GM12878 (cell line): ENCODE results near the gene PLEKHF1. TPM values are rescaled to one million over a fixed set of nuclear protein-coding genes. Genes with fewer than 3 reads are reported as not detected.

Experiments
- ATAC-seq: fragments of 200-7000 bp; cut with Tn5 transposase; 3 replicates; pipeline ENCODE4 v1.9.1; 2020; ENCODE audit warnings: mild to moderate bottlenecking, moderate library complexity
- BruUV-seq: library from RNA; stranded (reverse); fragments of 400-500 nt; replicated peaks from 2 replicates; lab custom pipeline; 2021; lab: Mats Ljungman, UMichigan
- CTCF ChIA-PET: fragments of 300-600 bp; sonication (Branson Sonifier 250); formaldehyde crosslinking; extraction: SDS; loops from one replicate; lab custom pipeline; 2021; ENCODE audit warnings: inconsistent platforms; lab: Yijun Ruan, JAX
- POLR2A ChIA-PET: fragments of 350-600 bp; formaldehyde crosslinking; extraction: SDS; loops from one replicate; lab custom pipeline; 2021; ENCODE audit warnings: inconsistent platforms; lab: Charles Lee
- RAD21 ChIA-PET: fragments of 300-600 bp; sonication (Branson Sonifier 250); formaldehyde crosslinking; loops from one replicate; lab custom pipeline; 2023; ENCODE audit warnings: antibody characterized with exemption; ENCODE audit not compliant: unreplicated experiment; lab: Charles Lee
- SMC1A ChIA-PET: fragments of 300-600 bp; sonication (Branson Sonifier 250); formaldehyde crosslinking; loops from one replicate; lab custom pipeline; 2023; ENCODE audit not compliant: unreplicated experiment, uncharacterized antibody; lab: Charles Lee
- DNase-seq: peaks from one replicate; pipeline ENCODE4 v3.0.0-alpha.2; 2011; ENCODE audit warnings: low read depth, low spot score
- FAIRE-seq: peaks from 3 replicates; lab custom pipeline; 2011; peaks lifted over from hg19 to GRCh38; lab: Jason Lieb, UNC
- H2AFZ ChIP-seq: 2 replicates; pipeline ENCODE4 v1.6.0; 2011; ENCODE audit warnings: low read depth, low read length, control low read depth; ENCODE audit not compliant: control insufficient read depth
- H3K27ac ChIP-seq: 2 replicates; pipeline ENCODE4 v1.5.1; 2011; ENCODE audit warnings: control low read depth; ENCODE audit not compliant: control insufficient read depth, insufficient read depth
- H3K27me3 ChIP-seq, 2 experiments: replicated peaks in 1 of 2; 2 replicates each; pipeline versions ENCODE4 v1.6.0 to v1.6.1; 2011; ENCODE audit warnings: low read length in 1 of 2; ENCODE audit not compliant: control insufficient read depth in 2 of 2, insufficient read depth in 2 of 2
- H3K36me3 ChIP-seq, 2 experiments: 2 replicates each; pipeline ENCODE4 v1.5.1; 2011; ENCODE audit warnings: low read length in 1 of 2; ENCODE audit not compliant: control insufficient read depth in 2 of 2, insufficient read depth in 2 of 2
- H3K4me1 ChIP-seq: 2 replicates; pipeline ENCODE4 v1.6.1; 2011; ENCODE audit warnings: mild to moderate bottlenecking, low read length, moderate library complexity, mixed read lengths; ENCODE audit not compliant: control insufficient read depth, insufficient read depth
- H3K4me2 ChIP-seq: 2 replicates; pipeline ENCODE4 v1.6.0; 2011; ENCODE audit warnings: control low read depth; ENCODE audit not compliant: control insufficient read depth, insufficient read depth
- H3K4me3 ChIP-seq: fragments of 200-600 bp; sonication (generic); 2 replicates; pipeline ENCODE4 v1.5.1; 2016
- H3K79me2 ChIP-seq: 2 replicates; pipeline ENCODE4 v1.6.0; 2011; ENCODE audit warnings: low read length; ENCODE audit not compliant: control insufficient read depth, insufficient read depth
- H3K9ac ChIP-seq: 2 replicates; pipeline ENCODE4 v1.8.0; 2011; ENCODE audit warnings: low read length, control low read depth, mixed read lengths; ENCODE audit not compliant: control insufficient read depth, insufficient read depth
- H3K9me3 ChIP-seq: replicated peaks from 3 replicates; pipeline ENCODE4 v1.5.1; 2011; ENCODE audit warnings: mild to moderate bottlenecking, low read length; ENCODE audit not compliant: control insufficient read depth, insufficient read depth
- H4K20me1 ChIP-seq: 2 replicates; pipeline ENCODE4 v1.6.0; 2011; ENCODE audit not compliant: control insufficient read depth, insufficient read depth
- CHD2 ChIP-seq: IDR thresholded peaks from 2 replicates; pipeline ENCODE4 v1.6.1; 2011; ENCODE audit warnings: low read depth, low read length, improper control_type of control experiment, borderline replicate concordance
- EZH2 ChIP-seq: IDR thresholded peaks from 2 replicates; pipeline ENCODE4 v1.6.1; 2012; ENCODE audit warnings: low read depth, mild to moderate bottlenecking, control low read depth, inconsistent platforms, low read length, borderline replicate concordance; ENCODE audit not compliant: control insufficient read depth
- FOXK2 ChIP-seq: fragments of 450-650 bp; IDR thresholded peaks from 2 replicates; pipeline ENCODE4 v1.6.1; 2017; ENCODE audit warnings: mild to moderate bottlenecking, moderate library complexity
- MYB ChIP-seq: fragments of 150-350 bp; IDR thresholded peaks from 2 replicates; pipeline ENCODE4 v1.6.1; 2014; ENCODE audit warnings: mild to moderate bottlenecking, low read depth, low read length, borderline replicate concordance
- SIX5 ChIP-seq: IDR thresholded peaks from 2 replicates; pipeline ENCODE4 v1.6.1; 2011; ENCODE audit warnings: mild to moderate bottlenecking, low read depth, low read length, moderate library complexity; ENCODE audit not compliant: severe bottlenecking
- SREBF1 ChIP-seq: IDR thresholded peaks from 2 replicates; pipeline ENCODE4 v1.6.1; 2012; ENCODE audit warnings: mild to moderate bottlenecking, low read length
- TCF7 ChIP-seq: IDR thresholded peaks from 2 replicates; pipeline ENCODE4 v1.6.1; 2014; ENCODE audit warnings: antibody characterized with exemption, borderline replicate concordance
- ZBED1 ChIP-seq: IDR thresholded peaks from 2 replicates; pipeline ENCODE4 v1.6.1; 2016; ENCODE audit warnings: borderline replicate concordance
- ZNF24 ChIP-seq: fragments of 450-650 bp; IDR thresholded peaks from 2 replicates; pipeline ENCODE4 v1.6.1; 2017; ENCODE audit warnings: antibody characterized with exemption, mild to moderate bottlenecking
- WGBS: methylation state at CpG from one replicate; pipeline ENCODE4 v1.1.6; 2016; ENCODE audit warnings: low lambda C conversion rate; ENCODE audit not compliant: insufficient replicate concordance, insufficient coverage; ENCODE audit errors: missing lambda C conversion rate; 5-methylcytosine and 5-hydroxymethylcytosine counted together
- in situ Hi-C: fragments of 300-500 bp; cut with MboI; formaldehyde crosslinking; loops from 9 replicates; pipeline ENCODE4 v1.14.3; 2018; ENCODE audit warnings: mixed read lengths
- intact Hi-C: fragments of 100-400 bp; cut with micrococcal nuclease; formaldehyde crosslinking; loops from one replicate; pipeline ENCODE4 v1.14.2; 2022; ENCODE audit not compliant: unreplicated experiment
- polyA plus RNA-seq, 11 experiments: library from polyadenylated mRNA; depleted of rRNA in 4 of 11; unstranded in 6 of 11; stranded (reverse) in 5 of 11; fragments of >200 nt; fragmentation: Nextera tagmentation in 4 of 11; fragmentation: Illumina TruSeq in 1 of 11; extraction: Ambion mirVana in 4 of 11; extraction: Trizol in 1 of 11; gene quantifications; 1 replicate in 1 of 11; 2 replicates in 10 of 11; pipeline versions ENCODE4 v1.2.1 to v1.2.3, GENCODE V29; 2011 to 2016; ENCODE audit warnings: inconsistent platforms in 2 of 11, missing spikeins in 2 of 11, low read depth in 1 of 11
- total RNA-seq, 4 experiments: library from RNA; depleted of rRNA in 3 of 4; stranded (reverse); fragments of >200 nt in 3 of 4; fragmentation: Illumina TruSeq in 1 of 4; extraction: Trizol in 1 of 4; gene quantifications; 2 replicates each; pipeline versions ENCODE4 v1.2.1 to v1.2.3, GENCODE V29; 2013 to 2021
- TF ChIP-seq, protein P1 (sequence below): IDR thresholded peaks from 2 replicates; pipeline ENCODE4 v1.6.1; 2012; ENCODE audit warnings: low read depth, low read length, improper control_type of control experiment
- TF ChIP-seq, protein P2 (sequence below), 3 experiments: IDR thresholded peaks in 2 of 3; conservative IDR thresholded peaks in 1 of 3; 2 replicates each; pipeline ENCODE4 v1.5.1; 2011; ENCODE audit warnings: low read depth in 3 of 3, low read length in 3 of 3, mild to moderate bottlenecking in 3 of 3, control low read depth in 2 of 3, moderate library complexity in 2 of 3, inconsistent platforms in 1 of 3, mixed read lengths in 1 of 3; ENCODE audit not compliant: control insufficient read depth in 2 of 3, insufficient read depth in 1 of 3; ENCODE audit errors: extremely low read depth in 1 of 3
- TF ChIP-seq, protein P3 (sequence below): IDR thresholded peaks from 2 replicates; pipeline ENCODE4 v1.6.1; 2012; ENCODE audit warnings: improper control_type of control experiment, low read depth, low read length; ENCODE audit not compliant: insufficient replicate concordance

Gene PLEKHF1
- total and polyA plus RNA-seq, 10 of the 15 experiments (the other 5 are each of a cell fraction or from before 2014, with no cell fraction given), result 0.10 to 20.3 (median 15.3) TPM

DNA sequence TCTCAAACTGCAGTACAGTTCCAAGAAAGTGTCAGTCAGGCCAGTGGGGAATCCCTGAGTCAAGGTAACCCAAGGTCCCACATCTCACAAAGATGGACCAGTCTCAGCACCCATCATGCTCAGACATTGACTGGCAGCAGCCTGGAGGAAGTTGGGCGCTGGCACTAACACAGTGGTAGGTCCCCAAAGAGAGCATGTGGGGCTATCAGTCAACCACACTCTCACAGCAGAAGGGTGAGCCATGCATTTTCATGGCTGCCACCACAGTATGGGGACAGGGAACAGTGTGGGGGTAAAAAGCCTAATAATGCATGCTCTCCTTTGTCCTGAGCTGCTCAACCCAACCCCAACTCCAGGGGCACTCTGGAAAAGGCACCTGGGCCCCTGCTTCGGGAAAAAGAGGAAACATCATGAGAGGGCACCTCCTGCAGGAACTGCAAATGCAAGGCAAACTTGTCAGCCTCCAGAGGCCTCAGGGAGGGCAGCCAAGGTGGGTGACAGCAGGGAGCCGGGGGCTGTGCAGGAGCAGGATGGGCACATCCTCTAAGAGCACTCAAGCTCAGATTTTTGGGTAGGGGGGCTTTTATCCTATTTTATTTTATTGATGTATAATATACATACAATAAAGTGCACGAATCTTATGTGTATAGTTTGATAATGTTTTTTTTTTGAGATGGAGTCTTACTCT lies 9.5 kb upstream of the PLEKHF1 start:
- intact Hi-C loops (no loop called here), in situ Hi-C loops (no loop called here)
- POLR2A ChIA-PET, result no interaction called here
- no peaks in the 10 kb centered on the region for H3K79me2 ChIP-seq
- no peak for FAIRE-seq
- no peak overlapping the region for H3K4me2 ChIP-seq
- H3K9ac ChIP-seq, result no peak overlapping the region
- BruUV-seq, result no TSS peak
- CTCF ChIA-PET, result interaction anchor here (0.6 kb wide), 1 partner anchor 59 kb away, joined by 3 read pairs; no protein-coding TSS in a partner anchor
- H3K9me3 ChIP-seq, result no peaks in the 10 kb centered on the region
- no peak for DNase-seq
- SMC1A ChIA-PET, result no interaction called here
- H3K27me3 ChIP-seq, result 0 out of 4 replicates have a peak, but pooled peaks cover 0 to 3% of the 10 kb centered on the region in 2 experiments
- no peaks in the 10 kb centered on the region for H3K4me1 ChIP-seq
- no peak for ATAC-seq
- H3K27ac ChIP-seq, result no peak overlapping the region
- H3K36me3 ChIP-seq, result no peaks in the 10 kb centered on the region
- RAD21 ChIA-PET, result no interaction called here
- TF ChIP-seq, protein P1, sequence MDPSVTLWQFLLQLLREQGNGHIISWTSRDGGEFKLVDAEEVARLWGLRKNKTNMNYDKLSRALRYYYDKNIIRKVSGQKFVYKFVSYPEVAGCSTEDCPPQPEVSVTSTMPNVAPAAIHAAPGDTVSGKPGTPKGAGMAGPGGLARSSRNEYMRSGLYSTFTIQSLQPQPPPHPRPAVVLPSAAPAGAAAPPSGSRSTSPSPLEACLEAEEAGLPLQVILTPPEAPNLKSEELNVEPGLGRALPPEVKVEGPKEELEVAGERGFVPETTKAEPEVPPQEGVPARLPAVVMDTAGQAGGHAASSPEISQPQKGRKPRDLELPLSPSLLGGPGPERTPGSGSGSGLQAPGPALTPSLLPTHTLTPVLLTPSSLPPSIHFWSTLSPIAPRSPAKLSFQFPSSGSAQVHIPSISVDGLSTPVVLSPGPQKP, result no peak
- TF ChIP-seq ZNF24 (no peak), MYB (no peak), ZBED1 (no peak), CHD2 (no peak), SREBF1 (no peak), SIX5 (no peak), FOXK2 (no peak), TCF7 (no peak), EZH2 (no peak)
- TF ChIP-seq, protein P2, sequence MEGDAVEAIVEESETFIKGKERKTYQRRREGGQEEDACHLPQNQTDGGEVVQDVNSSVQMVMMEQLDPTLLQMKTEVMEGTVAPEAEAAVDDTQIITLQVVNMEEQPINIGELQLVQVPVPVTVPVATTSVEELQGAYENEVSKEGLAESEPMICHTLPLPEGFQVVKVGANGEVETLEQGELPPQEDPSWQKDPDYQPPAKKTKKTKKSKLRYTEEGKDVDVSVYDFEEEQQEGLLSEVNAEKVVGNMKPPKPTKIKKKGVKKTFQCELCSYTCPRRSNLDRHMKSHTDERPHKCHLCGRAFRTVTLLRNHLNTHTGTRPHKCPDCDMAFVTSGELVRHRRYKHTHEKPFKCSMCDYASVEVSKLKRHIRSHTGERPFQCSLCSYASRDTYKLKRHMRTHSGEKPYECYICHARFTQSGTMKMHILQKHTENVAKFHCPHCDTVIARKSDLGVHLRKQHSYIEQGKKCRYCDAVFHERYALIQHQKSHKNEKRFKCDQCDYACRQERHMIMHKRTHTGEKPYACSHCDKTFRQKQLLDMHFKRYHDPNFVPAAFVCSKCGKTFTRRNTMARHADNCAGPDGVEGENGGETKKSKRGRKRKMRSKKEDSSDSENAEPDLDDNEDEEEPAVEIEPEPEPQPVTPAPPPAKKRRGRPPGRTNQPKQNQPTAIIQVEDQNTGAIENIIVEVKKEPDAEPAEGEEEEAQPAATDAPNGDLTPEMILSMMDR (IDR thresholded peaks at IDR 0.05 in 2 of 3, conservative IDR thresholded peaks at IDR 0.05 in 1 of 3; ENCODE audit: control insufficient read depth in 2 of 3, extremely low read depth in 1 of 3, insufficient read depth in 1 of 3, low read depth in 3 of 3, low read length in 3 of 3), result no peak
- TF ChIP-seq, protein P3, sequence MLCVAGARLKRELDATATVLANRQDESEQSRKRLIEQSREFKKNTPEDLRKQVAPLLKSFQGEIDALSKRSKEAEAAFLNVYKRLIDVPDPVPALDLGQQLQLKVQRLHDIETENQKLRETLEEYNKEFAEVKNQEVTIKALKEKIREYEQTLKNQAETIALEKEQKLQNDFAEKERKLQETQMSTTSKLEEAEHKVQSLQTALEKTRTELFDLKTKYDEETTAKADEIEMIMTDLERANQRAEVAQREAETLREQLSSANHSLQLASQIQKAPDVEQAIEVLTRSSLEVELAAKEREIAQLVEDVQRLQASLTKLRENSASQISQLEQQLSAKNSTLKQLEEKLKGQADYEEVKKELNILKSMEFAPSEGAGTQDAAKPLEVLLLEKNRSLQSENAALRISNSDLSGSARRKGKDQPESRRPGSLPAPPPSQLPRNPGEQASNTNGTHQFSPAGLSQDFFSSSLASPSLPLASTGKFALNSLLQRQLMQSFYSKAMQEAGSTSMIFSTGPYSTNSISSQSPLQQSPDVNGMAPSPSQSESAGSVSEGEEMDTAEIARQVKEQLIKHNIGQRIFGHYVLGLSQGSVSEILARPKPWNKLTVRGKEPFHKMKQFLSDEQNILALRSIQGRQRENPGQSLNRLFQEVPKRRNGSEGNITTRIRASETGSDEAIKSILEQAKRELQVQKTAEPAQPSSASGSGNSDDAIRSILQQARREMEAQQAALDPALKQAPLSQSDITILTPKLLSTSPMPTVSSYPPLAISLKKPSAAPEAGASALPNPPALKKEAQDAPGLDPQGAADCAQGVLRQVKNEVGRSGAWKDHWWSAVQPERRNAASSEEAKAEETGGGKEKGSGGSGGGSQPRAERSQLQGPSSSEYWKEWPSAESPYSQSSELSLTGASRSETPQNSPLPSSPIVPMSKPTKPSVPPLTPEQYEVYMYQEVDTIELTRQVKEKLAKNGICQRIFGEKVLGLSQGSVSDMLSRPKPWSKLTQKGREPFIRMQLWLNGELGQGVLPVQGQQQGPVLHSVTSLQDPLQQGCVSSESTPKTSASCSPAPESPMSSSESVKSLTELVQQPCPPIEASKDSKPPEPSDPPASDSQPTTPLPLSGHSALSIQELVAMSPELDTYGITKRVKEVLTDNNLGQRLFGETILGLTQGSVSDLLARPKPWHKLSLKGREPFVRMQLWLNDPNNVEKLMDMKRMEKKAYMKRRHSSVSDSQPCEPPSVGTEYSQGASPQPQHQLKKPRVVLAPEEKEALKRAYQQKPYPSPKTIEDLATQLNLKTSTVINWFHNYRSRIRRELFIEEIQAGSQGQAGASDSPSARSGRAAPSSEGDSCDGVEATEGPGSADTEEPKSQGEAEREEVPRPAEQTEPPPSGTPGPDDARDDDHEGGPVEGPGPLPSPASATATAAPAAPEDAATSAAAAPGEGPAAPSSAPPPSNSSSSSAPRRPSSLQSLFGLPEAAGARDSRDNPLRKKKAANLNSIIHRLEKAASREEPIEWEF, result no peak
- TF ChIP-seq, all 136 proteins: peak for 0
- Histone ChIP-seq H4K20me1 (no peaks in the 10 kb centered on the region), H3K4me3 (no peak overlapping the region), H2AFZ (no peak overlapping the region)
- WGBS, result 0% methylated on average over 4 of the region's 4 CpGs
